ENCODE results near the gene TSEN2. TPM values are rescaled to one million over a fixed set of nuclear protein-coding genes. Genes with fewer than 3 reads are reported as not detected.

The TSEN2 gene
- total and polyA plus RNA-seq, 11 donors, result 14.3 to 22.3 (median 18.4) TPM

- intact Hi-C loops (cut with DNase I), result loop anchor here in 1 of 10 donors (10.0 kb wide), 1 partner anchor 142 kb away; no protein-coding TSS in a partner anchor
- no peak overlapping the region for H3K4me3 ChIP-seq
- H3K9me3 ChIP-seq, result no peaks in the 10 kb centered on the region
- peaks cover 0 to 22% (median 7%) of the 10 kb centered on the region in 12 donors for H3K4me1 ChIP-seq
- 70 to 80% (median 75%) methylated on average over 4 of the region's 4 CpGs for WGBS, 4 donors
- ATAC-seq (no peak), DNase-seq (no peak)
- no peaks in the 10 kb centered on the region for H3K27me3 ChIP-seq
- no peak for TF ChIP-seq POLR2A (IDR thresholded peaks at IDR 0.05)
- TF ChIP-seq CTCF (IDR thresholded peaks at IDR 0.05), result no peak
- peaks cover 2 to 100% (median 96%) of the 10 kb centered on the region in 9 donors for H3K36me3 ChIP-seq
- peak overlapping the region in 1 of 12 donors; percentile 15 for H3K27ac ChIP-seq
Measured at GRCh38 chr3:12582730-12583129, 98.5 kb downstream of the TSEN2 start.

Other genes starting within 250 kb of the TSEN2 start
- gene PPARG, start 195.4 kb upstream of the TSEN2 start, total RNA-seq, result 10 to 100 TPM; 12.8 to 30.3 (median 21.0) TPM
- gene PPARG, start 195.4 kb upstream of the TSEN2 start, polyA plus RNA-seq, result 10 to 100 TPM in 1 of 2 donors, 1 to 10 TPM in 1; 8.9 to 10.6 TPM
- gene MKRN2OS, start 61.0 kb downstream of the TSEN2 start, total RNA-seq, result 10 to 100 TPM in 1 of 9 donors, 1 to 10 TPM in 4, under 1 TPM in 1, not detected in 3; 0.42 to 11.4 (median 1.7) TPM
- 1 to 10 TPM in 1 of 2 donors, not detected in 1; 1.1 TPM for gene MKRN2OS, start 61.0 kb downstream of the TSEN2 start, polyA plus RNA-seq
- 10 to 100 TPM; 27.6 to 42.2 (median 32.9) TPM for gene MKRN2, start 72.6 kb downstream of the TSEN2 start, total RNA-seq
- 10 to 100 TPM; 23.2 to 33.9 TPM for gene MKRN2, start 72.6 kb downstream of the TSEN2 start, polyA plus RNA-seq
- 100 to 1,000 TPM in 8 of 9 donors, 10 to 100 TPM in 1; 99.2 to 197 (median 135) TPM for gene RAF1, start 179.6 kb downstream of the TSEN2 start, total RNA-seq
- gene RAF1, start 179.6 kb downstream of the TSEN2 start, polyA plus RNA-seq, result 100 to 1,000 TPM in 1 of 2 donors, 10 to 100 TPM in 1; 62.7 to 159 TPM